Skeletal muscle satellite cell (primary cell): ENCODE measurements around the gene FYB1.
"Not testable (repeated sequence)": the region's sequence is repeated elsewhere in the genome, so short reads cannot be mapped to it uniquely, and the experiment has no call there.

Experiments
- H3K27me3 ChIP-seq: 2 replicates; pipeline ENCODE4 v1.7.0; 2013; ENCODE audit warnings: low read length; ENCODE audit not compliant: control insufficient read depth, insufficient read depth
- H3K36me3 ChIP-seq: 2 replicates; pipeline ENCODE4 v1.7.0; 2013; ENCODE audit warnings: mild to moderate bottlenecking, control low read depth, low read length; ENCODE audit not compliant: insufficient read depth
- H3K4me1 ChIP-seq: 2 replicates; pipeline ENCODE4 v1.7.0; 2013; ENCODE audit warnings: low read length; ENCODE audit not compliant: control insufficient read depth, insufficient read depth
- H3K4me2 ChIP-seq: 2 replicates; pipeline ENCODE4 v1.7.0; 2013; ENCODE audit warnings: mild to moderate bottlenecking, low read length
- H3K4me3 ChIP-seq: 2 replicates; pipeline ENCODE4 v1.7.0; 2013; ENCODE audit warnings: low read length
- H3K9ac ChIP-seq: 2 replicates; pipeline ENCODE4 v1.7.0; 2013; ENCODE audit warnings: mild to moderate bottlenecking, low read depth, low read length, moderate library complexity
- H3K9me3 ChIP-seq: replicated peaks from 2 replicates; pipeline ENCODE4 v1.7.0; 2013; ENCODE audit warnings: mild to moderate bottlenecking, control low read depth, low read length

FYB1 gene

DNA sequence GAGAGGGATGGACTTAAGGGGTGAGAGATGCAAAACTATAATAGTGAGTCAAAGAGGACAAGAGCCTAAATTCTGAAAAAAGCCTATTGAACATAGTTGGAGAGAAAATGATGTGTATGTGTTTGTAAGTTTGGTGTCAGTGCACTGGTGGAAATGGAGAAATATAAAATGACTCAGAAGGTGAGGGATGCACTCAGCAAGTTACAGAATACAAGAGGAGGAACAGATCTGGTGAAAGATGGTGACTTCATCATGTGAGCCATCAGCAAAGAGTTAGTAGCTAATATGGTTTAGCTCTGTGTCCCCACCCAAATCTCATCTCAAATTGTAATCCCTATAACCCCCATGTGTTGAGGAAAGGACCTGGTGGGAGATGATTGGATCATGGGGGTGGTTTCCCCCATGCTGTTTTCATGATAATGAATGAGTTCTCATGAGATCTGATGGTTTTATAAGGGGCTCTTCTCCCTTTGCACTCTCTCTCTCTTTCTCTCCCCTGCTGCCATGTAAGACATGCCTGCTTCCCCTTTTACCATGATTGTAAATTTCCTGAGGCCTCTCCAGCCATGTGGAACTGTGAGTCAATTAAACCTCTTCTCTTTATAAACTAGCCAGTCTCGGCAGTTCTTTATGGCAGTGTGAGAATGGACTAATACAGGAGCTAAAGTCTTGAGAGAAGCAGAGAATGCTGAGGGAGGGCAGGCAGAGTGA is 30.4 kb upstream of the FYB1 start:
- H3K4me1 ChIP-seq: no peaks in the 10 kb centered on the region
- H3K4me2 ChIP-seq: no peak overlapping the region
- H3K9ac ChIP-seq: no peak overlapping the region
- peaks cover 7% of the 10 kb centered on the region for H3K27me3 ChIP-seq
- H3K4me3 ChIP-seq: no peak overlapping the region
- H3K36me3 ChIP-seq: no peaks in the 10 kb centered on the region
- no peaks in the 10 kb centered on the region for H3K9me3 ChIP-seq

DNA sequence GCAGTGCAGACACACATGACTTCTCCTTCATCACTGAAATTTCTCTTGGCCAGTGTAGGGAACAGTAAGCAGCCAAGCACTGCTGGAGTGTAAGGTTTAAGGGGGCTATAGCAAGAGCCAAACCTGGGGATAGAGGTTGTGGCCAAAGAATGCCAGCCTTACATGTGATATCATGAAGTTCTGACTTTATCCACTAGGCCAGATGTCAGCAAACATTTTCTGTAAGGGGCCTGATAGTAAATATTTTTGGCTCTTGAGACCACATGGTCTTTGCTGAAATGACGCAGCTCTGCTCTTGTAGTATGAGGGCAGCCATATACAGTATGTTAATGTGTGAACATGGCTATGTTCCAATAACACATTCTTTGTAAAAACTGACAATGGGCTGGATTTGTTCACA is 29.7 kb upstream of the FYB1 start:
- H3K4me2 ChIP-seq: no peak overlapping the region
- H3K27me3 ChIP-seq: peaks cover 4% of the 10 kb centered on the region
- no peaks in the 10 kb centered on the region for H3K4me1 ChIP-seq
- H3K9me3 ChIP-seq: no peaks in the 10 kb centered on the region
- no peak overlapping the region for H3K4me3 ChIP-seq
- no peak overlapping the region for H3K9ac ChIP-seq
- no peaks in the 10 kb centered on the region for H3K36me3 ChIP-seq

DNA sequence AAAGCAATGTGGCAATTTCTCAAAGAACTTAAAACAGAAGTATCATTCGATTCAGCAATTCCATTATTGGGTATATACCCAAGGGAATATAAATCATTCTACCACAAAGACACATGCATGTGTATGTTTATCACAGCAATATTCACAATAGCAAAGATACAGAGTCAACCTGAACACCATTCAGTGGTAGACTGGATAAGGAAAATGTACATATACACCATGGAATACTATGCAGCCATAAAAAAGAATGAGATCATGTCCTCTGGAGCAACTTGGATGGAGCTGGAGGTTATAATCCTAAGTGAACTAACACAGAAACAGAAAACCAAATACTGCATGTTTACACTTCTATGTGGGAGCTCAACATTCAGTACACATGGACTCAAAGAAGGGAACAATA is 21.4 kb upstream of the FYB1 start:
- H3K4me2 ChIP-seq: no peak overlapping the region
- no peak overlapping the region for H3K9ac ChIP-seq
- H3K4me1 ChIP-seq: no peaks in the 10 kb centered on the region
- H3K27me3 ChIP-seq: peaks cover 27% of the 10 kb centered on the region
- no peaks in the 10 kb centered on the region for H3K36me3 ChIP-seq
- H3K4me3 ChIP-seq: no peak overlapping the region
- peaks cover 7% of the 10 kb centered on the region for H3K9me3 ChIP-seq

DNA sequence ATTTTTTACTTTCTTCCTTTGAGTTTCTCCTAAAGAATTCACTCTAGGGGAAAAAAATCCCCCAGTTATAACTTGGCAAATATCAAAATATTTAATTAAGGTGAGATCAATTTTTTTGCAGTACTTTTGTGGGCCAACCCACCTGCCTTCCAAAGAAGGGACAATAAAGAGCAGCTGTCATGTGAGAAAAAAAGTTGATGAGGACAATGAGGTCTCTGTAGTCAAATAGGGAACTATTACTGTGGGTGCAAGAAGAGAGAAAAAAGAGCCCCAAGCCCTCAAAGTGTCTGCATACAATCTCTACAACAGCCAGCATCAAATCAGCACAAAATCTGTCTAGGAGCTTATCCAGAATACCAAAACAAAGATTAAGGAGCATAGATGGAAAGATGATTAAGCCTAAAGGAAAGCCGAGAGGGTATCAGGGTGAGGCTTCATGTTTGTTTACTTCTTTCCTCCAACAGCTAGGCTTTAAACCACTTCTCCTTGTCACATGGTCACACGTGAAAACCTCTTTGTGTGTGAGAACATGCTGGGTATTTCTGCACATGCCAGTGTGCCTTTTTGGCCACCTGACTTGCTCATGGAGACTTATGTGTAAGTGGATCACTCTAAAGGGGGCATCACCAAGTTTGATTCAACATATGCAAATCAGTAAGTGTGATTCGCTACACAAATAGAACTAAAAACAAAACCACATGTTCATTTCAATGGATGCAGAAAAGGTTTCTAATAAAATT is 19.2 kb upstream of the FYB1 start:
- H3K9ac ChIP-seq: no peak overlapping the region
- H3K27me3 ChIP-seq: peaks cover 24% of the 10 kb centered on the region
- no peaks in the 10 kb centered on the region for H3K4me1 ChIP-seq
- H3K9me3 ChIP-seq: peaks cover 7% of the 10 kb centered on the region
- no peak overlapping the region for H3K4me2 ChIP-seq
- no peak overlapping the region for H3K4me3 ChIP-seq
- H3K36me3 ChIP-seq: no peaks in the 10 kb centered on the region

DNA sequence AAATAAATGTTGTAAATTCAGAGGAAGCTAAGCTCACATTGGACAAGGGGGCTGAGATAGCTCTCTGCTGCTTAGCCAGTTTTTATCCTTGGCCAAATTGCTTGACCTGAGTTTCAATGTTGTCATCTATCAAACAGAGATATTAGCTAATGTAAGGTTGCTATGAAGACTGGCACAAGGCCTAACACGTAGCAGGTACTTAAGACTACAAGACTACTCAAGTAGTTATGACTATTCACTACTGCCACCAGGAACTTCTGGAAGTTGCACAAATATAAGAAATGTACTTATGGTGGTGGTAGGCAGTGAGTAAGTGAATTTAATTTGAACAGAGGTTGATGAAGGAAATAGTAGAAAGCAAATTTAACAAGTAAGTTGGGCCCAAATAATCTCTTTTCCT is 17.4 kb upstream of the FYB1 start:
- H3K36me3 ChIP-seq: no peaks in the 10 kb centered on the region
- H3K4me1 ChIP-seq: no peaks in the 10 kb centered on the region
- H3K4me2 ChIP-seq: no peak overlapping the region
- H3K4me3 ChIP-seq: no peak overlapping the region
- peaks cover 24% of the 10 kb centered on the region for H3K27me3 ChIP-seq
- no peak overlapping the region for H3K9ac ChIP-seq
- peaks cover 7% of the 10 kb centered on the region for H3K9me3 ChIP-seq

DNA sequence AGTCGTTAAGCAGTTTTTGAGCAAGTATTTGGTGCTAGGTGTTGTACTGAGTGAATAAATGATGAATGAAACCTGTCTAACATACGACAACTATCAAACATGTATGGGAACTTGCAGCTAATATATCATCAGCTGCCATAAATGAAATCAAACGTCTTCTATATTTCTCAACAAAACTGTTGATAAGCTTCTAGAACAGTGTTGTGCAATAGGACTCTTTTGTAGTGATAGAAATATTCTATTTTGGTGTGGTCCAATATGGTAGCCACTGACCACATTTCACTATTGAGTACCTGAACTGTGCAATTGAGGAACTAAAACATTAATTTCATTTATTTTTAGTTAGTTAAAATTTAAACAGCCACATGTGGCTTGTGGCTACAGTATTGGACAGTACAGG is 16.3 kb upstream of the FYB1 start:
- H3K9me3 ChIP-seq: peaks cover 5% of the 10 kb centered on the region
- H3K4me2 ChIP-seq: no peak overlapping the region
- no peak overlapping the region for H3K9ac ChIP-seq
- H3K27me3 ChIP-seq: peaks cover 24% of the 10 kb centered on the region
- no peaks in the 10 kb centered on the region for H3K36me3 ChIP-seq
- no peaks in the 10 kb centered on the region for H3K4me1 ChIP-seq
- H3K4me3 ChIP-seq: no peak overlapping the region

DNA sequence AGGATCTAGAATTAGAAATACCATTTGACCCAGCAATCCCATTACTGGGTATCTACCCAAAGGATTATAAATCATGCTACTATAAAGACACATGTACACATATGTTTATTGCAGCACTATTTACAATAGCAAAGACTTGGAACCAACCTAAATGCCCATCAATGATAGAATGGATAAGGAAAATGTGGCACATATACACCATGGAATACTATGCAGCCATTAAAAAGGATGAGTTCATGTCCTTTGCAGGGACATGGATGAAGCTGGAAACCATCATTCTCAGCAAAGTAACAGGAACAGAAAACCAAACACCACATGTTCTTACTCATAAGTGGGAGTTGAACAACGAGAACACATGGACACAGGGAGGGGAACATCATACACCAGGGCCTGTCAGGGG is 15.1 kb upstream of the FYB1 start:
- not testable (repeated sequence) for H3K4me3 ChIP-seq, H3K4me2 ChIP-seq, H3K4me1 ChIP-seq, H3K9me3 ChIP-seq, H3K36me3 ChIP-seq, H3K9ac ChIP-seq
- peaks cover 24% of the 10 kb centered on the region for H3K27me3 ChIP-seq

DNA sequence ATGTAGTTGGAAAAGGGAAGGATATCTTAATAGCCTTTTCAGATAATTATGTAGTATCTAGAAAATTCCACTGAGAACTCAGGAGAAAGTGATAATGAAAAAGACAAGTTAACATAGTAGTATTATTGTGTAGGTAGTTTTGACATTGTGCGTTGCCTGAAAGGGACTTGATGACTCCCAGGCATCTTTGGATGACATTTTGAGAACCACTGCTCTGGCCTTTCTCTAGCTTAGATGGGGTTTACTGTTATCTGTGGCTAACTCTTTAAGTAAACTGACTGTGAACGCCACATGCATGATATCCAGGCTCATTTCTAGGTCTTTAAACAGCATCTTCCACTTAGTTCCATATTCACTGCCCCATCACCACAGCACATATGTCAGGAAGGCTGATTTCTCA is 14.4 kb upstream of the FYB1 start:
- Histone ChIP-seq H3K27me3 (peaks cover 18% of the 10 kb centered on the region), H3K4me2 (no peak overlapping the region), H3K4me1 (no peaks in the 10 kb centered on the region), H3K9me3 (no peaks in the 10 kb centered on the region), H3K36me3 (no peaks in the 10 kb centered on the region), H3K4me3 (no peak overlapping the region), H3K9ac (no peak overlapping the region)

DNA sequence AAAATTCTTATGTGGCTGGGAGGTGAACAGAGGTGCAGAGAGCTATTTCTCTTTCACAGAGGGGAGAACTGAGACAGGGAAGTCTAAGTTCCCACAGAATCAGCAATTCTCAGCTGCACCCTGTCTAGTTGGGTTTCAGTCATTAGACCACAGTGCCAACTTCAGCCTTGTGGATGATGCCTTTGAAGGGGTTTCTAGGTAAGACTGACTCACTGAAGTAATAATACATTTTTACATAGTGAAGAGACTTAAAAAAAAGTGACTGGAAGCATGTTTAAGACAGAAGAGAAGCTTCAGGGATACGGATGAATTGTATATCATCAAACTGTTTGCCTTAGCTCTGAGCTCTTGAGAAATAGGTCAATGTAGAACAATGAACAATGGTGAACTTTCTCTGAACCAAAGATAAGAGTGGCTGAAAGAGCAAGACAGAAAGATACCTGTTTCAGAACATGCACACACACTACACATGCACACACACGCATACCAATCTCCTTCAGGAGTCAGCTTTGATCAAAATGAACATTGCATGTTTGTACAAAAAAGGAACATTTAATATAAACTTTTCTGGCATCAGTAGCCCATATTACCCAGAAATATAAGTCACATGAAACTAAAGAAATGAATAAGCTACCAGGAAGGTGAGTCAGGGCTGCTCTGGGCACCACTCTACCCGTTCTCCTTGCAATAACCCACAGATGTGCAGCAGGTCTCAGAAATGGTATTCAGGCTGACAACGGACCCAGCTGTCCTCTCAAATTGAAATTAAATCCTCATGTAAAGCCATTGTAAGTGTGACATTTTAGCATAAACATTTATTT is 12.6 kb upstream of the FYB1 start:
- H3K4me3 ChIP-seq: no peak overlapping the region
- no peaks in the 10 kb centered on the region for H3K4me1 ChIP-seq
- no peak overlapping the region for H3K4me2 ChIP-seq
- peaks cover 4% of the 10 kb centered on the region for H3K27me3 ChIP-seq
- H3K9me3 ChIP-seq: no peaks in the 10 kb centered on the region
- no peak overlapping the region for H3K9ac ChIP-seq
- no peaks in the 10 kb centered on the region for H3K36me3 ChIP-seq

DNA sequence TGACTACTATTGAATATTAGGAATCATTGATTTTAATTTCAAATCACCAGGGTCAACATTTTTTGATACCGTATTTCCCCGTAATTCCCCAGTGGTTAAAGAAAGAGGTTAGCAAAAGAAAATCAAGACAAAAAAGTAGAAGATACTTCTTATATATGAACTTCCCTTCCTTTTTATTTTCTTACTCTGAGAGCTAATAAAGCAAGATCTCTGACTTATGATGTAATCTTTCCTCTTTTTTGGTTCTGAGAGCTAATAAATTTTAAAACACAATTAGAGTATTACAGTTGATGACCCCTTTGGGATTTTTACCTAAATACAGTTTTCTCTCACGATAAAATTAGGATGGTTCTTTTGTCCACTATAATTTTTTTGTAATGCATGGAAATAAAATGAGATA is 9.2 kb upstream of the FYB1 start:
- H3K4me1 ChIP-seq: peaks cover 10% of the 10 kb centered on the region
- H3K4me2 ChIP-seq: no peak overlapping the region
- H3K9ac ChIP-seq: no peak overlapping the region
- H3K36me3 ChIP-seq: no peaks in the 10 kb centered on the region
- H3K27me3 ChIP-seq: no peaks in the 10 kb centered on the region
- no peaks in the 10 kb centered on the region for H3K9me3 ChIP-seq
- no peak overlapping the region for H3K4me3 ChIP-seq

DNA sequence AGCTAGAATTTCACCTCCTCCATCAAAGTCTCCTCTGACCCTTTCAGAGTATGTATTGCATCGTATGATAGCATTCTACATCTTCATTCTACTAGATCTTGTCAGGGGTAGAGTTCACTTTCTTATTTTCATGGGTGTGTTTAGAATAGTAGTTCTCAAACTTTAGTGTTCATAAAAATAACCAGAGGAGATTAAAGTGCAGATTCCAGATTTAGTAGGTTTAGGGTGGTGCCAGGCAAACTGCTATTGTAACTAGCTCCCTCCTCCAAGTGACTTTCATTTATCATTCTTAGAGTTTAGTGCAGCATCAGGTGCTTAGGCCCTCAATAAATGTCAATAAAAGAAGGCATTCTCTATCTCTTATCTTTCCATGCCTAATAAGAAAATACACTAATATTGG is 7.2 kb upstream of the FYB1 start:
- Histone ChIP-seq H3K27me3 (no peaks in the 10 kb centered on the region), H3K9ac (no peak overlapping the region), H3K4me3 (no peak overlapping the region), H3K36me3 (no peaks in the 10 kb centered on the region), H3K4me1 (peaks cover 11% of the 10 kb centered on the region), H3K4me2 (no peak overlapping the region), H3K9me3 (no peaks in the 10 kb centered on the region)
